ENCODE measurements around the gene KMT2C. TPM values are rescaled to one million over a fixed set of nuclear protein-coding genes. Genes with fewer than 3 reads are reported as not detected.

Gene KMT2C
- total and polyA plus RNA-seq, 2 of the 8 experiments (the other 6 are each of a cell fraction or from before 2014, with no cell fraction given), result 9.1 to 40.8 TPM

DNA sequence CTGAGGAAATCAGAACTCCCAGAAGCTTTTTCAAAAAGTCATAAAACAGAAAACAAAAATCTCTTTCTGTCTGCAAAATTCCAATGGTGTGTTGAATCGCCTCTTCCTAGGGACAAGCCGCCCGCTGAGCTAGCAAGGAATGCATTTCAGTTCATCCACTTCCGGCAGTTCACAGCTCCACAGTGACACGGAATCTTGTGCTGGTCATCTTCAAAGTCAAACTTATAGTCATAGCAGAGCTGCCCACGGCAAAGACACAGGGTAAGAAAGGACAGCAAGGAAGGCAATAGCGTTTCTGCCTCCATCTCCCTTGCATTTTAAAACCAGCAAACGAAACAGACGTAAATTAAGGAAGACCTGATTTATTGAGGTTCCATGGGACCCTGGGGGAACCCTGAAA, 299.1 kb downstream of the KMT2C start (continued):
- TF ChIP-seq BRCA1 (IDR thresholded peaks at IDR 0.05; ENCODE audit: low read depth, low read length), result no peak
- TF ChIP-seq POU5F1 (IDR thresholded peaks at IDR 0.05; ENCODE audit: low read depth, low read length), result no peak

Measured in H1 (cell line).